Measurements from ENCODE around the gene USP13.
"Not testable (repeated sequence)": the region's sequence is repeated elsewhere in the genome, so short reads cannot be mapped to it uniquely, and the experiment has no call there.

USP13 gene

DNA sequence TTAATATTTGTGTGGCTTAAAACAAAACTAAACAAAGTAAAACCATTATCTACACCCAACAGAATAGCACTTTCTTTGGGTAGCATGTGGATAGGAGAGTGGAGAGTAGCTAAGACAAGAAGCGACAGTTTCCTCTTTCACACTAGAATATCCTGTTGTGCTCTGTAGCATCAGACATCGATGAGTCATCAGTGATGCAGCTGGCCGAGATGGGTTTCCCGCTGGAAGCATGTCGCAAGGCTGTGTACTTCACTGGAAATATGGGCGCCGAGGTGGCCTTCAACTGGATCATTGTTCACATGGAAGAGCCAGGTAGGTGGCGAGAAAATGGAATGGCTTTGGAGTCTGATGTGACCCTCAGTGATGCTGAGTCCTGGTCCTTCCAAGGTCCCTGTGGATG, 108.1 kb downstream of the USP13 start:
- H3K36me3 ChIP-seq (ENCODE audit: control insufficient read depth in 2 of 2, insufficient read depth in 2 of 2, low read length in 2 of 2) = peaks cover 10 to 20% of the 10 kb centered on the region in 2 donors
- H3K9ac ChIP-seq (ENCODE audit: low read length in 2 of 2) = no peak overlapping the region
- H3K9me3 ChIP-seq (ENCODE audit: control insufficient read depth in 2 of 2, low read length in 2 of 2) = no peaks in the 10 kb centered on the region
- no peaks in the 10 kb centered on the region for H3K27me3 ChIP-seq (ENCODE audit: control insufficient read depth in 1 of 2, insufficient read depth in 2 of 2, low read length in 2 of 2)
- no peaks in the 10 kb centered on the region for H3K4me1 ChIP-seq (ENCODE audit: control insufficient read depth, insufficient read depth, low read length)
- H3K4me3 ChIP-seq (ENCODE audit: low read length in 2 of 2) = no peak overlapping the region
- no peak overlapping the region for H3K27ac ChIP-seq (ENCODE audit: low read length)

DNA sequence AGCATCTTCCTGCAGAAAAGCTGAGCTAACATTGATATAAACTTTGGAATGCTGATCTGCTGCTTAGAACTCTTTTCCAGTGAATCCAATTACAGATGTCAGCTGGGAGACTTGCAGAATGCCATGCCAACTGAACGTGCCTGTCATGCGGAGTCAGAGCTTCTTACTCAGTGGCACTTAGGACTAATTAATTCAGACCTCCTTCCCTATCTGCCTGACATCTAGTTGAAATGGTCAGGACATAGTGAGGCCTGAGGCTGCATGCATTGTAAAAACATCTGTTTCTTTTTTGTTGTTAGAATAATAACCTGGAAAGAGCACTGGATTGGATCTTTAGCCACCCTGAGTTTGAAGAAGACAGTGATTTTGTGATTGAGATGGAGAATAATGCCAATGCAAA, 112.6 kb downstream of the USP13 start:
- Histone ChIP-seq H3K27me3 (ENCODE audit: control insufficient read depth in 1 of 2, insufficient read depth in 2 of 2, low read length in 2 of 2) (no peaks in the 10 kb centered on the region), H3K4me1 (ENCODE audit: control insufficient read depth, insufficient read depth, low read length) (no peaks in the 10 kb centered on the region), H3K9me3 (ENCODE audit: control insufficient read depth in 2 of 2, low read length in 2 of 2) (no peaks in the 10 kb centered on the region), H3K4me3 (ENCODE audit: low read length in 2 of 2) (no peak overlapping the region), H3K27ac (ENCODE audit: low read length) (no peak overlapping the region), H3K9ac (ENCODE audit: low read length in 2 of 2) (no peak overlapping the region), H3K36me3 (ENCODE audit: control insufficient read depth in 2 of 2, insufficient read depth in 2 of 2, low read length in 2 of 2) (peaks cover 18 to 29% of the 10 kb centered on the region in 2 donors)

DNA sequence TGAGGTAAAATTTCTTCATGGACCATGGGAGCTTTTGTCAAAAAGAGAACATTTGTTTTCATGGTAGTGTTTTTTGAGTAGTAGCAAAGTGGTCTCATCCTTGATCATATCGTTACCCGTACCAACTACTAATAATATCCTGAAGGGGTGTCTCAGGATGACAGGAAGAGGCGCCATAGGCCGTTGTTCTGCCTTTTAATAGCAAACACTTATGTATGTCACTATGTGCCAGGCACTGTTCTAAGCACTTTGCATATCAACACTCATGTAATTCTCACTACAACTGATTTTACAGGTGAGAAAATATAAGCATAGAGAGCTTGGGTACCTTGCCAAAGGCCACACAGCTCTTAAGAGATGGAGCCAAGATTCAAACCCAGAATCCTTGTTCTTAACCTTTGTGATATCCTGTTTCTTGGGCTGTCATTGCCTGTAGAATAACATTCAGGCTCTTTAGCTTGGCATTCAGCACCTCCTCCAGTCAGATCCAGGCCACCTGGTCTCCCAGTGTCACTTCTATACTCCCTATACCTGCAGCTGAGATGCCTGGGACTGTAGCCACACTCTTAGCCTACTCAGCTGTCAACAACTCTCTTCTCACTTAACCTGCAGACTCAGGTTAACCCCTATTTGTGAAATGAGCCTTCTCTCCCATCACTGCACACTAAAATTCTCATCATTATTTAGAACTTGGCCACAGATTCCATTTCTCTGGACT, 113.7 kb downstream of the USP13 start:
- H3K4me1 ChIP-seq (ENCODE audit: control insufficient read depth, insufficient read depth, low read length) = no peaks in the 10 kb centered on the region
- H3K9ac ChIP-seq (ENCODE audit: low read length in 2 of 2) = no peak overlapping the region
- H3K36me3 ChIP-seq (ENCODE audit: control insufficient read depth in 2 of 2, insufficient read depth in 2 of 2, low read length in 2 of 2) = peaks cover 18 to 28% of the 10 kb centered on the region in 2 donors
- H3K4me3 ChIP-seq (ENCODE audit: low read length in 2 of 2) = no peak overlapping the region
- no peaks in the 10 kb centered on the region for H3K27me3 ChIP-seq (ENCODE audit: control insufficient read depth in 1 of 2, insufficient read depth in 2 of 2, low read length in 2 of 2)
- no peak overlapping the region for H3K27ac ChIP-seq (ENCODE audit: low read length)
- H3K9me3 ChIP-seq (ENCODE audit: control insufficient read depth in 2 of 2, low read length in 2 of 2) = no peaks in the 10 kb centered on the region

DNA sequence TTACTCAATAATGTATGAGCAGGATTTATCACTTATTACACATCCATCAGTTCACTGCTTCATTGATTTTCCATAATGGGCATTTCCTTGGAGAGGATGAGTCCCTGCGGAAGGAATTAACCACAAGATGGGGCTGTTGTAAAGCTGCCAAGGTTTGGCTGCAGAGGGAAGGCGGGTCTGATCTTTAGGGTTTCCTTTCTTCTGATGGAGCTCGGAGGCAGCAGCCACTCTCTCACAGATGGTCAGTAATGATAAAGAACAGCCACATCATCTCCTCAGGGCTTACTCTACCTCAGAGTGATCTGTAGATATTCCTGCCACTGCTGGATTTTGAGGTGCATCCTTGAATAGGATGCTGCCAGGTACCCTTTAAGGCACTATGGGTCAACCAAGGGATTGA, 115.2 kb downstream of the USP13 start:
- Histone ChIP-seq H3K4me1 (ENCODE audit: control insufficient read depth, insufficient read depth, low read length) (no peaks in the 10 kb centered on the region), H3K27me3 (ENCODE audit: control insufficient read depth in 1 of 2, insufficient read depth in 2 of 2, low read length in 2 of 2) (no peaks in the 10 kb centered on the region), H3K9me3 (ENCODE audit: control insufficient read depth in 2 of 2, low read length in 2 of 2) (no peaks in the 10 kb centered on the region), H3K27ac (ENCODE audit: low read length) (no peak overlapping the region), H3K36me3 (ENCODE audit: control insufficient read depth in 2 of 2, insufficient read depth in 2 of 2, low read length in 2 of 2) (peaks cover 18 to 28% of the 10 kb centered on the region in 2 donors), H3K4me3 (ENCODE audit: low read length in 2 of 2) (no peak overlapping the region), H3K9ac (ENCODE audit: low read length in 2 of 2) (no peak overlapping the region)

DNA sequence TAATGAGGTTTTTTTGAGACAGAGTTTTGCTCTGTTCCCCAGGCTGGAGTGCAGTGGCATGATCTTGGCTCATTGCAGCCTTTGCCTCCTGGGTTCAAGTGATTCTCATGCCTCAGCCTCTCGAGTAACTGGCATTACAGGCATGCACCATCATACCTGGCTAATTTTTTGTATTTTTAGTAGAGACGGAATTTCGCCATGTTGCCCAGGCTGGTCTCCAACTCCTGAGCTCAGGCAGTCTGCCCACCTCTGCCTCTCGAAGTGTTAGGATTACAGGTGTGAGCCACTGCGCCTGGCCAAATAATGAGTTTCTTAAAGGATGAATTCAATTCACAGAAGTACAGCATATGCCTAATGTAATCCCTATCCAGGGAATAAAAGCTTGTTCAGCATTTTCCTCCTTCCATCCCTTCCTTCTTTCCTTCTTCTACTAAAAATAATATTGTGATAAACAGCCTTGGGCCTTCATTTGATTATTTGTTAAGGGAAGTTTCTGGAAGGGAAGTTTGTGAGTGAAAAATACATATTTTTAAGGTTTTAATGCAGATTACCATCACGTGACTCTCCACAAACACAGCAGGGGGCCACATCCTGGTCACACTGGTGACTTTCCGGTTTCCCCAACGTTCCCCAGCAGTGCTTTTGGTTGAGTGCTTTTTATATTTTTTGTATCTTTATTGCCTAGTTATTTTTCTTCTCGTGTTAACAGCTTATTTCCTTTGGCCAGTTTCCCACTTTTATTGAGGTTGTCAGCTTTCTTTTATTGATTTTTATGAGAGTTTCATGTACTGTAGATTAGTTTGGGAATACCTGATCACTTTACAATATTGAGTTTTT, 116.8 kb downstream of the USP13 start:
- Histone ChIP-seq H3K27me3 (ENCODE audit: control insufficient read depth in 1 of 2, insufficient read depth in 2 of 2, low read length in 2 of 2) (no peaks in the 10 kb centered on the region), H3K36me3 (ENCODE audit: control insufficient read depth in 2 of 2, insufficient read depth in 2 of 2, low read length in 2 of 2) (peaks cover 22 to 26% of the 10 kb centered on the region in 2 donors), H3K4me3 (ENCODE audit: low read length in 2 of 2) (no peak overlapping the region), H3K9me3 (ENCODE audit: control insufficient read depth in 2 of 2, low read length in 2 of 2) (no peaks in the 10 kb centered on the region), H3K27ac (ENCODE audit: low read length) (no peak overlapping the region), H3K9ac (ENCODE audit: low read length in 2 of 2) (no peak overlapping the region), H3K4me1 (ENCODE audit: control insufficient read depth, insufficient read depth, low read length) (no peaks in the 10 kb centered on the region)

DNA sequence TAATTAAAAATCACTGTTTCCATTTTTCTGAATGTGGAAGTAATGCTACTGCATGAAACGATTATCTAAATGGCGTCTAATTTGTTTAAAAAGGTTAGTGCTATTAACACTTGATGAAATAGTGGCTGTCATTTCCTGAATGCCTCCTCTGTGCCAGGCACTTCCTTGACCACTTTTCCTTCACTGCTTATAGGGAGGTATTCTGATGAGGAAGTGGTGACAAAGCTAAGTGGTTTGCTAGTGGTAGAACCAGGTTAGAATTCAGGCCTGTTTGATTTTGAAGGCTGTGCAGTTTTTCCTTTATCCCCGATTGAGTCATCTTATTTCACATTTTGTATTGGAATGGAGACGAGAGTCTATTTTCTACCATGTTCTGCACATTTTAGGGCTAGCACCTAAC, 119.0 kb downstream of the USP13 start:
- no peaks in the 10 kb centered on the region for H3K9me3 ChIP-seq (ENCODE audit: control insufficient read depth in 2 of 2, low read length in 2 of 2)
- H3K9ac ChIP-seq (ENCODE audit: low read length in 2 of 2) = no peak overlapping the region
- H3K4me1 ChIP-seq (ENCODE audit: control insufficient read depth, insufficient read depth, low read length) = no peaks in the 10 kb centered on the region
- H3K27me3 ChIP-seq (ENCODE audit: control insufficient read depth in 1 of 2, insufficient read depth in 2 of 2, low read length in 2 of 2) = no peaks in the 10 kb centered on the region
- no peak overlapping the region for H3K27ac ChIP-seq (ENCODE audit: low read length)
- peaks cover 12% of the 10 kb centered on the region in 2 donors for H3K36me3 ChIP-seq (ENCODE audit: control insufficient read depth in 2 of 2, insufficient read depth in 2 of 2, low read length in 2 of 2)
- H3K4me3 ChIP-seq (ENCODE audit: low read length in 2 of 2) = no peak overlapping the region

DNA sequence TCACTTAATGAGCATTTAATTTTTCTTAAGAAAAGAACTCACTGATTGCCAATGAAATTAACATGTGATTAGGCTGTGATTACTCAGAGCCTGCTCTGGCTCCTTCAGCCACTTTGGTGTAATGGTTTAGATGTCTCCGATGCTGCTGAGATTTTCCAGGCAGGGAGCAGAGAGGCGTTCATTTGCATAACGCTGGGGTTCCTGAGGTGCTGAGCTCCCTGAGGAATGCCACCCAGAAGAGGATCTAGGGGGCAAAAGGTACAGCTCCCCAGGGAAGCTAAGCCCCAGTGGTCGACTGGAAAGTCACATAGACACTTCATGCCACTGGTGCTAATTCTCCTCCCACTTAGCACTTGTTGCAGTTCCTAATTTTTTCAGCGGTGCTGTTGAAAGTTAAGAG, 119.5 kb downstream of the USP13 start:
- Histone ChIP-seq H3K27ac (ENCODE audit: low read length) (no peak overlapping the region), H3K4me1 (ENCODE audit: control insufficient read depth, insufficient read depth, low read length) (no peaks in the 10 kb centered on the region), H3K27me3 (ENCODE audit: control insufficient read depth in 1 of 2, insufficient read depth in 2 of 2, low read length in 2 of 2) (no peaks in the 10 kb centered on the region), H3K36me3 (ENCODE audit: control insufficient read depth in 2 of 2, insufficient read depth in 2 of 2, low read length in 2 of 2) (peaks cover 8 to 12% of the 10 kb centered on the region in 2 donors), H3K9me3 (ENCODE audit: control insufficient read depth in 2 of 2, low read length in 2 of 2) (no peaks in the 10 kb centered on the region), H3K4me3 (ENCODE audit: low read length in 2 of 2) (no peak overlapping the region), H3K9ac (ENCODE audit: low read length in 2 of 2) (no peak overlapping the region)

DNA sequence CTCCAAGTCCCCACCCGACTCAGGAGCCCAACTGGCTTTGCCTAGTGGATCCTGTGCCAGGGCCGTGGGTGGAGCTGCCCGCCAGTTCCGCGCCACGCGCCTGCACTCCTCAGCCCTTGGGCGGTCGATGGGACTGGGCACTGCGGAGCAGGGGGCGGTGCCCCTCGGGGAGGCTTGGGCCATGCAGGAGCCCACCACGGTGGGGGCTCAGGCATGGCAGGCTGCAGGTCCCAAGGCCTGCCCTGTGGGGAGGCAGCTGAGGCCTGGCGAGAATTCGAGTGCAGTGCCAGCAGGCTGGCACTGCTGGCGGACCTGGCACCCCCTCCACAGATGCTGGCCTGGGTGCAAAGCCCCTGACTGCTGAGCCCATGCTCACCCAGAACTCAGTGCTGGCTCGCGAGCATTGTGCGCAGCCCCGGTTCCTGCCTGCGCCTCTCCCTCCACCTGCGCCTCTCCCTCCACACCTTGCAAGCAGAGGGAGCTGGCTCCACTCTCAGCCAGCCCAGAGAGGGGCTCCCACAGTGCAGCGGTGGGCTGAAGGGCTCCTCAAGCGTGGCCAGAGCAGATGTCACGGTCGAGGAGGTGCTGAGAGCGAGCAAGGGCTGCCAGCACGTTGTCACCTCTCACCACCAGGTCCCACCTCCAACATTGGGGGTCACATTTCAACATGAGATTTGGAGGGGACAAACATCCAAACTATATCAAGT, 122.7 kb downstream of the USP13 start:
- Histone ChIP-seq H3K27me3 (ENCODE audit: control insufficient read depth in 1 of 2, insufficient read depth in 2 of 2, low read length in 2 of 2) (no peaks in the 10 kb centered on the region), H3K4me1 (ENCODE audit: control insufficient read depth, insufficient read depth, low read length) (no peaks in the 10 kb centered on the region), H3K27ac (ENCODE audit: low read length) (no peak overlapping the region), H3K36me3 (ENCODE audit: control insufficient read depth in 2 of 2, insufficient read depth in 2 of 2, low read length in 2 of 2) (peaks cover 8 to 10% of the 10 kb centered on the region in 2 donors), H3K9me3 (ENCODE audit: control insufficient read depth in 2 of 2, low read length in 2 of 2) (no peaks in the 10 kb centered on the region), H3K9ac (ENCODE audit: low read length in 2 of 2) (no peak overlapping the region), H3K4me3 (ENCODE audit: low read length in 2 of 2) (no peak overlapping the region)

DNA sequence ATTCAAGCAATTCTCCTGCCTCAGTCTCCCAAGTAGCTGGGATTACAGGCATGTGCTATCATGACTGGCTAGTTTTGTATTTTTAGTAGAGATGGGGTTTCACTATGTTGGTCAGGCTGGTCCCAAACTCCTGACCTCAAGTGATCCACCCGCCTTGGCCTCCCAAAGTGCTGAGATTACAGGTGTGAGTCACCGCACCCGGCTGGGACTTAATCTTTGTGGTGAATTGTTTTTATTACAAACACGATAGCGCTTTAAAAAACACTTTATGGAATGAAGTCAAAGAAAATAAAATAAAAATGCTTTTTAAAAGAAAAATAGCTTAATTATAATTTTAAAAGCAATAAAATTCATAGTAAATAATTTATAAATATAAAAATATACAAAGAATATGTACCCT, 130.0 kb downstream of the USP13 start:
- not testable (repeated sequence) for H3K4me3 ChIP-seq (ENCODE audit: low read length in 2 of 2); H3K9me3 ChIP-seq (ENCODE audit: control insufficient read depth in 2 of 2, low read length in 2 of 2); H3K27me3 ChIP-seq (ENCODE audit: control insufficient read depth in 1 of 2, insufficient read depth in 2 of 2, low read length in 2 of 2); H3K27ac ChIP-seq (ENCODE audit: low read length); H3K9ac ChIP-seq (ENCODE audit: low read length in 2 of 2); H3K4me1 ChIP-seq (ENCODE audit: control insufficient read depth, insufficient read depth, low read length)
- H3K36me3 ChIP-seq (ENCODE audit: control insufficient read depth in 2 of 2, insufficient read depth in 2 of 2, low read length in 2 of 2) = peaks cover 8 to 22% of the 10 kb centered on the region in 2 donors

DNA sequence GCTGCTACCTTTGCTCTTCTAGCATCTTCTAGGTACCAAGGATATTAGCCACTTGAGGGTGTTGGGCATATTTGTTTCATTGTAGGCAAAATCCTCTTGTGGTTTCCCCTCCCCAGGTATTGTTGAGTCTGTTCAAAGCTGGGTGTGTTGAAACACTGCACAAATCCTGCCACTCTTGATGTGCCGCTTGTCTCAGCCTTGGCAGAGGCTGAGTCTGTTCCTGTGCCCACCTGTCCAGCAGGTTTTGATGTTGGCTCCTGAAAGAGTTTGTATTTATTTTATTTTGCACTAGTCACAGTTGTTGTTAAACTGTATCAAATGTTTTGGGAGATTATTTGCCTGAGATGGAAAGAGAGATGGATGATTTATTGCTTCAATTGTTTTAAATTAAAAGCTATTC, 136.2 kb downstream of the USP13 start:
- no peaks in the 10 kb centered on the region for H3K4me1 ChIP-seq (ENCODE audit: control insufficient read depth, insufficient read depth, low read length)
- no peaks in the 10 kb centered on the region for H3K27me3 ChIP-seq (ENCODE audit: control insufficient read depth in 1 of 2, insufficient read depth in 2 of 2, low read length in 2 of 2)
- H3K9ac ChIP-seq (ENCODE audit: low read length in 2 of 2) = no peak overlapping the region
- H3K4me3 ChIP-seq (ENCODE audit: low read length in 2 of 2) = no peak overlapping the region
- no peak overlapping the region for H3K27ac ChIP-seq (ENCODE audit: low read length)
- H3K36me3 ChIP-seq (ENCODE audit: control insufficient read depth in 2 of 2, insufficient read depth in 2 of 2, low read length in 2 of 2) = peaks cover 5% of the 10 kb centered on the region in 2 donors
- H3K9me3 ChIP-seq (ENCODE audit: control insufficient read depth in 2 of 2, low read length in 2 of 2) = no peaks in the 10 kb centered on the region

All from stomach smooth muscle (tissue), 2 donors.